ENCODE data around the gene HK2. TPM values are rescaled to one million over a fixed set of nuclear protein-coding genes. Genes with fewer than 3 reads are reported as not detected.

The HK2 gene
- total RNA-seq, 3 donors from 2014 or later, result 9.8 to 39.2 (median 19.9) TPM

- DNase-seq (ENCODE audit: low spot score in 2 of 2), result no peak
- intact Hi-C loops (cut with DNase I; ENCODE audit: low total_unique reads), result no loop called here
- Histone ChIP-seq H3K4me3 (no peak overlapping the region), H3K36me3 (no peaks in the 10 kb centered on the region), H3K27me3 (no peaks in the 10 kb centered on the region), H3K27ac (no peak overlapping the region), H3K4me1 (no peaks in the 10 kb centered on the region), H3K9me3 (no peaks in the 10 kb centered on the region)
- TF ChIP-seq POLR2A (IDR thresholded peaks at IDR 0.05) (no peak), CTCF (IDR thresholded peaks at IDR 0.05) (no peak), POLR2AphosphoS5 (IDR thresholded peaks at IDR 0.05) (no peak)
Measured at GRCh38 chr2:74860521-74860920, 26.6 kb downstream of the HK2 start.

- Histone ChIP-seq H3K4me3 (no peak overlapping the region), H3K9me3 (no peaks in the 10 kb centered on the region), H3K4me1 (no peaks in the 10 kb centered on the region), H3K27ac (peak overlapping the region in 1 of 2 donors; percentile 13), H3K27me3 (no peaks in the 10 kb centered on the region), H3K36me3 (no peaks in the 10 kb centered on the region)
- DNase-seq (ENCODE audit: low spot score in 2 of 2), result no peak
- TF ChIP-seq POLR2A (IDR thresholded peaks at IDR 0.05), result no peak
- no peak for TF ChIP-seq POLR2AphosphoS5 (IDR thresholded peaks at IDR 0.05)
- intact Hi-C loops (cut with DNase I; ENCODE audit: low total_unique reads), result no loop called here
Measured at GRCh38 chr2:74861531-74861930, 27.6 kb downstream of the HK2 start.

- Histone ChIP-seq H3K4me1 (no peaks in the 10 kb centered on the region), H3K27ac (no peak overlapping the region)
Measured at GRCh38 chr2:74862020-74862964, 28.4 kb downstream of the HK2 start.

GRCh38 chr2:74863802-74864248, 29.9 kb downstream of the HK2 start:
- DNase-seq (ENCODE audit: low spot score in 2 of 2), result no peak
- H3K27me3 ChIP-seq, result no peaks in the 10 kb centered on the region
- no peaks in the 10 kb centered on the region for H3K4me1 ChIP-seq
- TF ChIP-seq POLR2AphosphoS5 (IDR thresholded peaks at IDR 0.05) (no peak), POLR2A (IDR thresholded peaks at IDR 0.05) (no peak), CTCF (IDR thresholded peaks at IDR 0.05) (no peak)
- intact Hi-C loops (cut with DNase I; ENCODE audit: low total_unique reads), result no loop called here
- no peak overlapping the region for H3K4me3 ChIP-seq
- no peak overlapping the region for H3K27ac ChIP-seq
- no peaks in the 10 kb centered on the region for H3K36me3 ChIP-seq
- no peaks in the 10 kb centered on the region for H3K9me3 ChIP-seq

More at GRCh38 chr2:74862020-74862964, 28.4 kb downstream of the HK2 start:
- no peaks in the 10 kb centered on the region for H3K27me3 ChIP-seq
- no peak overlapping the region for H3K4me3 ChIP-seq
- no peak for DNase-seq (ENCODE audit: low spot score in 2 of 2)
- intact Hi-C loops (cut with DNase I; ENCODE audit: low total_unique reads), result no loop called here
- TF ChIP-seq POLR2A (IDR thresholded peaks at IDR 0.05) (no peak), CTCF (IDR thresholded peaks at IDR 0.05) (no peak), POLR2AphosphoS5 (IDR thresholded peaks at IDR 0.05) (no peak)
- no peaks in the 10 kb centered on the region for H3K36me3 ChIP-seq
- no peaks in the 10 kb centered on the region for H3K9me3 ChIP-seq

- Histone ChIP-seq H3K9me3 (no peaks in the 10 kb centered on the region), H3K4me3 (no peak overlapping the region), H3K36me3 (no peaks in the 10 kb centered on the region), H3K4me1 (no peaks in the 10 kb centered on the region), H3K27me3 (no peaks in the 10 kb centered on the region), H3K27ac (no peak overlapping the region)
- peak in 1 of 2 donors; percentile 50 for DNase-seq (ENCODE audit: low spot score in 2 of 2)
- intact Hi-C loops (cut with DNase I; ENCODE audit: low total_unique reads), result no loop called here
- TF ChIP-seq POLR2A (IDR thresholded peaks at IDR 0.05) (no peak), POLR2AphosphoS5 (IDR thresholded peaks at IDR 0.05) (no peak), CTCF (IDR thresholded peaks at IDR 0.05) (no peak)
Measured at GRCh38 chr2:74864728-74865722, 31.1 kb downstream of the HK2 start.
